Measurements from ENCODE around the gene PALD1.

The PALD1 gene

GRCh38 chr10:70552586-70552985 is 74.0 kb downstream of the PALD1 start:
- DNase-seq (ENCODE audit: low read depth, low spot score): no peak

GRCh38 chr10:70555371-70555770 is 76.8 kb downstream of the PALD1 start:
- DNase-seq (ENCODE audit: low read depth, low spot score): no peak

GRCh38 chr10:70557086-70557845 is 78.7 kb downstream of the PALD1 start:
- no peak for DNase-seq (ENCODE audit: low read depth, low spot score)

GRCh38 chr10:70557876-70558275 is 79.3 kb downstream of the PALD1 start:
- no peak for DNase-seq (ENCODE audit: low read depth, low spot score)

GRCh38 chr10:70558295-70558694 is 79.7 kb downstream of the PALD1 start:
- DNase-seq (ENCODE audit: low read depth, low spot score): no peak

GRCh38 chr10:70558871-70559810 is 80.6 kb downstream of the PALD1 start:
- DNase-seq (ENCODE audit: low read depth, low spot score): peak; percentile 90

- DNase-seq (ENCODE audit: low read depth, low spot score): no peak
Observed at GRCh38 chr10:70559861-70560260, 81.3 kb downstream of the PALD1 start.

- no peak for DNase-seq (ENCODE audit: low read depth, low spot score)
Observed at GRCh38 chr10:70560511-70560941, 82.0 kb downstream of the PALD1 start.

GRCh38 chr10:70561070-70561469 is 82.5 kb downstream of the PALD1 start:
- peak; percentile 57 for DNase-seq (ENCODE audit: low read depth, low spot score)

GRCh38 chr10:70561558-70561957 is 83.0 kb downstream of the PALD1 start:
- DNase-seq (ENCODE audit: low read depth, low spot score): no peak

- no peak for DNase-seq (ENCODE audit: low read depth, low spot score)
Observed at GRCh38 chr10:70562036-70562755, 83.6 kb downstream of the PALD1 start.

GRCh38 chr10:70563230-70563629 is 84.7 kb downstream of the PALD1 start:
- no peak for DNase-seq (ENCODE audit: low read depth, low spot score)

GRCh38 chr10:70564113-70564725 is 85.7 kb downstream of the PALD1 start:
- no peak for DNase-seq (ENCODE audit: low read depth, low spot score)

GRCh38 chr10:70564901-70565351 is 86.4 kb downstream of the PALD1 start:
- DNase-seq (ENCODE audit: low read depth, low spot score): no peak

GRCh38 chr10:70565556-70566514 is 87.3 kb downstream of the PALD1 start:
- no peak for DNase-seq (ENCODE audit: low read depth, low spot score)

- no peak for DNase-seq (ENCODE audit: low read depth, low spot score)
Observed at GRCh38 chr10:70566515-70567290, 88.1 kb downstream of the PALD1 start.

GRCh38 chr10:70567603-70568002 is 89.0 kb downstream of the PALD1 start:
- DNase-seq (ENCODE audit: low read depth, low spot score): no peak

GRCh38 chr10:70568113-70568512 is 89.5 kb downstream of the PALD1 start:
- no peak for DNase-seq (ENCODE audit: low read depth, low spot score)

- no peak for DNase-seq (ENCODE audit: low read depth, low spot score)
Observed at GRCh38 chr10:70568781-70569495, 90.4 kb downstream of the PALD1 start.

All from astrocyte of the hippocampus (primary cell).